Gastrocnemius medialis (tissue), 4 donors: ENCODE data around the gene MSL2.

Experiments
- POLR2A ChIP-seq, 2 donors: fragments of 450-650 bp; IDR thresholded peaks; one replicate each; pipeline ENCODE4 v1.6.1; 2017; ENCODE audit warnings: antibody characterized with exemption in 2 of 2, mild to moderate bottlenecking in 2 of 2, moderate library complexity in 2 of 2
- TF ChIP-seq, protein P1 (sequence below), 5 experiments: fragments of 450-650 bp in 3 of 5; fragments of 200-600 bp in 2 of 5; sonication (generic) in 2 of 5; IDR thresholded peaks in 4 of 5; conservative IDR thresholded peaks in 1 of 5; 1 replicate in 4 of 5; 2 replicates in 1 of 5; pipeline ENCODE4 v1.5.1; 2016 to 2019; ENCODE audit warnings: antibody characterized with exemption in 5 of 5, mild to moderate bottlenecking in 3 of 5, moderate library complexity in 3 of 5

DNA sequence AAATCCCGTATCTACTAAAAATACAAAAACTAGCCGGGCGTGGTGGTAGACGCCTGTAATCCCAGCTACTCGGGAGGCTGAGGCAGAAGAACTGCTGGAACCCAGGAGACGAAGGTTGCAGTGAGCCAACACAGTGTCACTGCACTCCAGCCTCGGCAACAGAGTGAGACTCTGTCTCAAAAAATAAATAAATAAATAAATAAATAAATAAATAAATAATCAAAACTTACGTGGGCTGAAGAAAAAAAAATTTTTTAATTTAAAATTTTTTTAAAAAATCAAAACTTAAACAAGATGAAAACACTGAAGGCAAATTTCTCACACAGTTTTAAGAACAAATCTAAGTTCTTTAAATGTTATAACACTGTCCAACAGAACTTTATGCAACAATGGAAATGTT, 14.4 kb downstream of the MSL2 start:
- TF ChIP-seq, protein P1, sequence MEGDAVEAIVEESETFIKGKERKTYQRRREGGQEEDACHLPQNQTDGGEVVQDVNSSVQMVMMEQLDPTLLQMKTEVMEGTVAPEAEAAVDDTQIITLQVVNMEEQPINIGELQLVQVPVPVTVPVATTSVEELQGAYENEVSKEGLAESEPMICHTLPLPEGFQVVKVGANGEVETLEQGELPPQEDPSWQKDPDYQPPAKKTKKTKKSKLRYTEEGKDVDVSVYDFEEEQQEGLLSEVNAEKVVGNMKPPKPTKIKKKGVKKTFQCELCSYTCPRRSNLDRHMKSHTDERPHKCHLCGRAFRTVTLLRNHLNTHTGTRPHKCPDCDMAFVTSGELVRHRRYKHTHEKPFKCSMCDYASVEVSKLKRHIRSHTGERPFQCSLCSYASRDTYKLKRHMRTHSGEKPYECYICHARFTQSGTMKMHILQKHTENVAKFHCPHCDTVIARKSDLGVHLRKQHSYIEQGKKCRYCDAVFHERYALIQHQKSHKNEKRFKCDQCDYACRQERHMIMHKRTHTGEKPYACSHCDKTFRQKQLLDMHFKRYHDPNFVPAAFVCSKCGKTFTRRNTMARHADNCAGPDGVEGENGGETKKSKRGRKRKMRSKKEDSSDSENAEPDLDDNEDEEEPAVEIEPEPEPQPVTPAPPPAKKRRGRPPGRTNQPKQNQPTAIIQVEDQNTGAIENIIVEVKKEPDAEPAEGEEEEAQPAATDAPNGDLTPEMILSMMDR (IDR thresholded peaks at IDR 0.05 in 4 of 5, conservative IDR thresholded peaks at IDR 0.05 in 1 of 5), result no peak
- TF ChIP-seq POLR2A (IDR thresholded peaks at IDR 0.05), result no peak
